ENCODE data around the gene KCNA3.

DNA sequence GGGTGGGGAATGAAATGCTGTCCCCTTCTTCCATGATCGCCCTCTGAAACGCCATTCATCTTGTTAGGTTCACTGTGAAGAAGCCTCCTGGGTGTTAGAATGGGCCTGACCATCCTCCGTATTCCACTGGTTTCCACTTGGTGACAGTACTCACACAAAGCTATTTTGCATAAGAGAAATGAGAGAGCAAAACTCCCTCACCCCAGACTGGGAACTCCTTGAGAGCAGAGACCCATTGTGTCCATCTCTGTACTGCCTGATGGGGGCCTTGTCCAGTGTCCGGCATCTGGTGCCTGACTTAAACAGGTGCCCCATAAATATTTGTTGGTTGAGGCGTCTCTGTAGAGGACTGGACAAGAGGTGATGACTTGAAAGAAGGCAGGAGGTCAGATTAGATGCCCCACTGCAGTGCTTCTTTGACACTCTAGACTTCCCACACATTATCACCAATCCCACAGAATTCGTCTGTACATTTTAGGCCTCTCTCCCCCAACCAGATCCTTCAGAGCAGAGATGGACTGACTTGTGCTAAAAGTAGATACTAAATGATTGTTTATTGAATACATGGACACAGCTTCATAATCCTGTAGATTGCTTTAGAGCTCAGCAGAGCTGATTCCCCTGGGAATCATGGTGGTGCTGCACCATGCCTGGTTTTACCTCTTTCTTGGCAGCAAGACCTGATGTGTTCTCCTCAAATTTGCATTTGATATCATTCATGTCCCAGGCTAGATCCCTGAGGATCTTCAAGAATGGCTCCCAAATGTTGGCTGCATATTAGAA, 46.2 kb downstream of the KCNA3 start:
- TF ChIP-seq, protein P1, sequence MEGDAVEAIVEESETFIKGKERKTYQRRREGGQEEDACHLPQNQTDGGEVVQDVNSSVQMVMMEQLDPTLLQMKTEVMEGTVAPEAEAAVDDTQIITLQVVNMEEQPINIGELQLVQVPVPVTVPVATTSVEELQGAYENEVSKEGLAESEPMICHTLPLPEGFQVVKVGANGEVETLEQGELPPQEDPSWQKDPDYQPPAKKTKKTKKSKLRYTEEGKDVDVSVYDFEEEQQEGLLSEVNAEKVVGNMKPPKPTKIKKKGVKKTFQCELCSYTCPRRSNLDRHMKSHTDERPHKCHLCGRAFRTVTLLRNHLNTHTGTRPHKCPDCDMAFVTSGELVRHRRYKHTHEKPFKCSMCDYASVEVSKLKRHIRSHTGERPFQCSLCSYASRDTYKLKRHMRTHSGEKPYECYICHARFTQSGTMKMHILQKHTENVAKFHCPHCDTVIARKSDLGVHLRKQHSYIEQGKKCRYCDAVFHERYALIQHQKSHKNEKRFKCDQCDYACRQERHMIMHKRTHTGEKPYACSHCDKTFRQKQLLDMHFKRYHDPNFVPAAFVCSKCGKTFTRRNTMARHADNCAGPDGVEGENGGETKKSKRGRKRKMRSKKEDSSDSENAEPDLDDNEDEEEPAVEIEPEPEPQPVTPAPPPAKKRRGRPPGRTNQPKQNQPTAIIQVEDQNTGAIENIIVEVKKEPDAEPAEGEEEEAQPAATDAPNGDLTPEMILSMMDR (IDR thresholded peaks at IDR 0.05), result no peak
- no peak for TF ChIP-seq ZFX (IDR thresholded peaks at IDR 0.05; ENCODE audit: borderline replicate concordance)

Measured in 22Rv1 (cell line).